AG09309 (cell line): ENCODE measurements around the gene RPLP2.

Experiments used
- DNase-seq: peaks from one replicate; pipeline ENCODE4 v3.0.0-alpha.2; 2010; ENCODE audit warnings: low read depth
- H3K4me3 ChIP-seq: 2 replicates; pipeline ENCODE4 v1.5.1; 2011; ENCODE audit warnings: mild to moderate bottlenecking, low read depth, low read length, moderate library complexity; ENCODE audit not compliant: control insufficient read depth
- TF ChIP-seq, protein P1 (sequence below): IDR thresholded peaks from 2 replicates; pipeline ENCODE4 v1.5.1; 2011; ENCODE audit warnings: mild to moderate bottlenecking, low read depth, low read length, inconsistent platforms; ENCODE audit not compliant: insufficient read depth, control insufficient read depth; ENCODE audit errors: missing control alignments

RPLP2 gene

GRCh38 chr11:860234-861104, 50.7 kb downstream of the RPLP2 start:
- no peak for DNase-seq
- TF ChIP-seq, protein P1, sequence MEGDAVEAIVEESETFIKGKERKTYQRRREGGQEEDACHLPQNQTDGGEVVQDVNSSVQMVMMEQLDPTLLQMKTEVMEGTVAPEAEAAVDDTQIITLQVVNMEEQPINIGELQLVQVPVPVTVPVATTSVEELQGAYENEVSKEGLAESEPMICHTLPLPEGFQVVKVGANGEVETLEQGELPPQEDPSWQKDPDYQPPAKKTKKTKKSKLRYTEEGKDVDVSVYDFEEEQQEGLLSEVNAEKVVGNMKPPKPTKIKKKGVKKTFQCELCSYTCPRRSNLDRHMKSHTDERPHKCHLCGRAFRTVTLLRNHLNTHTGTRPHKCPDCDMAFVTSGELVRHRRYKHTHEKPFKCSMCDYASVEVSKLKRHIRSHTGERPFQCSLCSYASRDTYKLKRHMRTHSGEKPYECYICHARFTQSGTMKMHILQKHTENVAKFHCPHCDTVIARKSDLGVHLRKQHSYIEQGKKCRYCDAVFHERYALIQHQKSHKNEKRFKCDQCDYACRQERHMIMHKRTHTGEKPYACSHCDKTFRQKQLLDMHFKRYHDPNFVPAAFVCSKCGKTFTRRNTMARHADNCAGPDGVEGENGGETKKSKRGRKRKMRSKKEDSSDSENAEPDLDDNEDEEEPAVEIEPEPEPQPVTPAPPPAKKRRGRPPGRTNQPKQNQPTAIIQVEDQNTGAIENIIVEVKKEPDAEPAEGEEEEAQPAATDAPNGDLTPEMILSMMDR, result no peak
- no peak overlapping the region for H3K4me3 ChIP-seq

- DNase-seq, result no peak
- no peak overlapping the region for H3K4me3 ChIP-seq
- TF ChIP-seq, protein P1, result no peak
These were observed 51.3 kb downstream of the RPLP2 start for GRCh38 chr11:861105-861479.

- TF ChIP-seq, protein P1, result no peak
- no peak for DNase-seq
- no peak overlapping the region for H3K4me3 ChIP-seq
These were observed 52.4 kb downstream of the RPLP2 start for GRCh38 chr11:862081-862661.
